ENCODE measurements around the gene COL1A2. TPM values are rescaled to one million over a fixed set of nuclear protein-coding genes. Genes with fewer than 3 reads are reported as not detected.

Gene COL1A2
- total RNA-seq, 3 donors from 2014 or later, result 94.5 to 300 (median 113) TPM

DNA sequence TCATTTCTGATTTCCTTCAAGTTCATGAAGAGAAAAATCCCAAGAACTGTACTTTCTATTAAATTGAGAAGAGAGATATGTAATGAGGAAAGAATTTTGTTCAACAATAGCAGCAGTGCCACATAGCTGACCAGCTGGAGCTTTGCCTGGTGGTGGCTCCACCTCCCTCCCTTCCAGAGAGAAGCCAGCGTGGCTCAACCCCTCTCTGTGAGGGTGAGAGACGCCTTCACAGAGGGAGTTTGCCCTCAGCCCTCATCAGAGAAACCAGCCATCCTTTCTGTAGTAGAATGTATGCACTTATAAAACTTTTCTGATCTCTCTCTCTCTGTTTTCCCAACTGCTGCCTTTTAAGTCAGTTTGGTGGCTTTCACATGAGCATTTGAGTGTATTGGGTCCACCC lies 20.5 kb upstream of the COL1A2 start:
- H3K27me3 ChIP-seq, result no peaks in the 10 kb centered on the region
- intact Hi-C loops (cut with DNase I; ENCODE audit: low total_unique reads), result no loop called here
- no peaks in the 10 kb centered on the region for H3K9me3 ChIP-seq
- peak overlapping the region; percentile 8 to 47 (median 15) for H3K4me3 ChIP-seq
- no peak for DNase-seq (ENCODE audit: low spot score in 2 of 2)
- peak overlapping the region; percentile 69 to 84 for H3K27ac ChIP-seq
- H3K36me3 ChIP-seq, result no peaks in the 10 kb centered on the region
- no peak for TF ChIP-seq POLR2AphosphoS5 (IDR thresholded peaks at IDR 0.05)
- TF ChIP-seq, protein P1, sequence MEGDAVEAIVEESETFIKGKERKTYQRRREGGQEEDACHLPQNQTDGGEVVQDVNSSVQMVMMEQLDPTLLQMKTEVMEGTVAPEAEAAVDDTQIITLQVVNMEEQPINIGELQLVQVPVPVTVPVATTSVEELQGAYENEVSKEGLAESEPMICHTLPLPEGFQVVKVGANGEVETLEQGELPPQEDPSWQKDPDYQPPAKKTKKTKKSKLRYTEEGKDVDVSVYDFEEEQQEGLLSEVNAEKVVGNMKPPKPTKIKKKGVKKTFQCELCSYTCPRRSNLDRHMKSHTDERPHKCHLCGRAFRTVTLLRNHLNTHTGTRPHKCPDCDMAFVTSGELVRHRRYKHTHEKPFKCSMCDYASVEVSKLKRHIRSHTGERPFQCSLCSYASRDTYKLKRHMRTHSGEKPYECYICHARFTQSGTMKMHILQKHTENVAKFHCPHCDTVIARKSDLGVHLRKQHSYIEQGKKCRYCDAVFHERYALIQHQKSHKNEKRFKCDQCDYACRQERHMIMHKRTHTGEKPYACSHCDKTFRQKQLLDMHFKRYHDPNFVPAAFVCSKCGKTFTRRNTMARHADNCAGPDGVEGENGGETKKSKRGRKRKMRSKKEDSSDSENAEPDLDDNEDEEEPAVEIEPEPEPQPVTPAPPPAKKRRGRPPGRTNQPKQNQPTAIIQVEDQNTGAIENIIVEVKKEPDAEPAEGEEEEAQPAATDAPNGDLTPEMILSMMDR (IDR thresholded peaks at IDR 0.05), result no peak
- H3K4me1 ChIP-seq, result no peaks in the 10 kb centered on the region

DNA sequence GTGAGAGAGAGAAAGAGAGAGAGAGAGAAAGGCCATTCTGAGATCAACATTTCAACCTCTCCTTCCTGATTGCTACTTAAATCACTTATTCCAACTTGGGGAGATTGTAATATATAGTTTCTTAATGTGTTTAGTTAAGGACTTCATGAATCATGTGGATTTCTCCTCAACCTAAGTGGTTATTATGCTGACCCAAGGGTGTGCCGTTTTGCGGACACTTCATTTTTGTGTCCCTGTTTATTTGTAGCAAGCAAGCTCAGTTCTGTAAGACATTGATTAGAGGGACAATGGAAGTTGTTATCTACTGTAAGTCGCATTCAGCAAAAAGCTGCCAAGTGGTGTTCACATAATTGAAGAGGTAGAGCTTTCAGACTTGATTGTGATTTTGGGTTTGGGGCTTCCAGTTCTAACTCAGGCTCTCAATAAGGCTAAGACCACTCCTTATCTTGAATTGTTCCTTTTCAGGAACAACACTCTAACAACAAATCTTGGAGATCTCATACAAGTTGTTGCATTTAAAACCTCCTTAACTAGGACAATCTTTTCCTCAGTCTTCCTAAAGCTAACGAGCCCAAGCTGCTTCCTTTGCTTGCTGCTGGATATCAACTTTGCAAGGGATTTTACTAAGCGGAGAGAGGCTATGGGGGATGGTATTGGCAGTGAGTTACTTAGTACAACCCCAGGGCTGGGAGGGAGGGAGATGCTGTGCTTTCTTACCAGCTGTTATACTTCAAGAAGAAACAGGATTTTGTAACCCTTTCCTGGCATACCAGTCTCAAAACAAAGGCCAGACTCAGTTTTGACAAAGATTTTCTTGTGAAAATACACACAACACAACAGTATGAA lies 19.8 kb upstream of the COL1A2 start:
- TF ChIP-seq, protein P1 (IDR thresholded peaks at IDR 0.05), result no peak
- no peak for TF ChIP-seq POLR2AphosphoS5 (IDR thresholded peaks at IDR 0.05)
- no peak for TF ChIP-seq POLR2A (IDR thresholded peaks at IDR 0.05)
- H3K27me3 ChIP-seq, result no peaks in the 10 kb centered on the region
- peak overlapping the region; percentile 8 to 47 (median 15) for H3K4me3 ChIP-seq
- H3K27ac ChIP-seq, result peak overlapping the region; percentile 69 to 84
- no peaks in the 10 kb centered on the region for H3K4me1 ChIP-seq
- no peaks in the 10 kb centered on the region for H3K36me3 ChIP-seq
- intact Hi-C loops (cut with DNase I; ENCODE audit: low total_unique reads), result no loop called here
- DNase-seq (ENCODE audit: low spot score in 2 of 2), result peak in 1 of 2 donors; percentile 23
- no peaks in the 10 kb centered on the region for H3K9me3 ChIP-seq

DNA sequence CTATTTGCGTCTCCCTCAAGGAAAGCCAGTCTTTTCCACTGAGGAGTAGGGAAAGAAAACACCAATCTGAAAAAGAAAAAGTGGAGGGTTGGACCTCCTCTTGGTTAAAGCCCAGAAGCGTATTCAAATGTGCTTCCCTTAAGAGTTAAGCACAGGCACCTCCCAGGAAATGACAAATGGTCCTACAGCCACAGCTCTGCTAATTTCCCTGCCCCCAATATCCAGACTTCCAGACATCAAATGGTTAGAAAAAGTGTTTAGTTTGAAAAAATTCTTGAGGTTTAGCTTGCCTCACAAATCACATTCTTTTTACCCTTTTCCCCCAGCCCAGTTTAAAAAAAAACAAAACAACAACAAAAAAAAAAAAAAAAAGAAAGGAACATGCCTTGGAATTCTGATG lies 19.0 kb upstream of the COL1A2 start:
- H3K27ac ChIP-seq, result peak overlapping the region; percentile 10 to 84
- no peak for TF ChIP-seq POLR2AphosphoS5 (IDR thresholded peaks at IDR 0.05)
- TF ChIP-seq, protein P1 (IDR thresholded peaks at IDR 0.05), result no peak
- no peak for TF ChIP-seq POLR2A (IDR thresholded peaks at IDR 0.05)
- H3K9me3 ChIP-seq, result no peaks in the 10 kb centered on the region
- intact Hi-C loops (cut with DNase I; ENCODE audit: low total_unique reads), result no loop called here
- peak overlapping the region; percentile 8 to 47 (median 11) for H3K4me3 ChIP-seq
- no peaks in the 10 kb centered on the region for H3K27me3 ChIP-seq
- no peak for DNase-seq (ENCODE audit: low spot score in 2 of 2)
- no peaks in the 10 kb centered on the region for H3K4me1 ChIP-seq
- no peaks in the 10 kb centered on the region for H3K36me3 ChIP-seq

DNA sequence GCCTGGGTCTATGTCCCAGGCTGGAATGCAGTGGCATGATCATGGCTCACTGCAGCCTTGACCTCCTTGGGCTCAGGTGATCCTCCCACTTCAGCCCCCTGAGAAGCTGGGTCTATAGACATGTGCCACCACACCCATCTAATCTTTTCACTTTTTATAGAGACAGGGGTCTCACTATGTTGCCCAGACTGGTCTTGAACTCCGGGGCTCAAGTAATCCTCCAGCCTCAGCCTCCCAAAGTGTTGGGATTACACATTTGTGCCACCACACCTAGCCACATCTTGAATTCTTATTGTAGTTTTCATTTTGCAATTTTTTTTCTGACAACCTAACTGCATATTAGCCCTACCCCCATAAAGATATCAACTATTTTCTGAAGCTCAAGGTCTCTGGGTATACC lies 18.4 kb upstream of the COL1A2 start:
- peak overlapping the region; percentile 4 to 74 for H3K27ac ChIP-seq
- H3K4me1 ChIP-seq, result no peaks in the 10 kb centered on the region
- no peaks in the 10 kb centered on the region for H3K9me3 ChIP-seq
- no peaks in the 10 kb centered on the region for H3K27me3 ChIP-seq
- H3K36me3 ChIP-seq, result no peaks in the 10 kb centered on the region
- TF ChIP-seq POLR2A (IDR thresholded peaks at IDR 0.05), result no peak
- TF ChIP-seq, protein P1 (IDR thresholded peaks at IDR 0.05), result no peak
- TF ChIP-seq POLR2AphosphoS5 (IDR thresholded peaks at IDR 0.05), result no peak
- intact Hi-C loops (cut with DNase I; ENCODE audit: low total_unique reads), result no loop called here
- H3K4me3 ChIP-seq, result no peak overlapping the region
- no peak for DNase-seq (ENCODE audit: low spot score in 2 of 2)

- intact Hi-C loops (cut with DNase I; ENCODE audit: low total_unique reads), result no loop called here
- TF ChIP-seq, protein P1 (IDR thresholded peaks at IDR 0.05), result no peak
- TF ChIP-seq POLR2A (IDR thresholded peaks at IDR 0.05) (no peak), POLR2AphosphoS5 (IDR thresholded peaks at IDR 0.05) (no peak)
- Histone ChIP-seq H3K27ac (no peak overlapping the region), H3K36me3 (no peaks in the 10 kb centered on the region), H3K27me3 (no peaks in the 10 kb centered on the region), H3K4me3 (no peak overlapping the region), H3K4me1 (no peaks in the 10 kb centered on the region), H3K9me3 (no peaks in the 10 kb centered on the region)
- no peak for DNase-seq (ENCODE audit: low spot score in 2 of 2)
Observed at GRCh38 chr7:94378356-94378755, 16.3 kb upstream of the COL1A2 start.
